ENCODE results near the gene COQ9.

Gene COQ9

GRCh38 chr16:57508035-57508425 is 60.8 kb downstream of the COQ9 start:
- Mint-ChIP-seq H3K4me1 (no peaks in the 10 kb centered on the region), H3K27me3 (peaks cover 32% of the 10 kb centered on the region), H3K36me3 (no peaks in the 10 kb centered on the region), H3K4me3 (no peak overlapping the region), H3K9me3 (no peaks in the 10 kb centered on the region), H3K27ac (no peak overlapping the region)
- DNase-seq = no peak
- CTCF ChIA-PET = interaction anchor here (2.4 kb wide), 1 partner anchor 11 kb away, joined by 16 read pairs; no protein-coding TSS in a partner anchor

- Mint-ChIP-seq H3K27me3 (peaks cover 26% of the 10 kb centered on the region), H3K4me1 (no peaks in the 10 kb centered on the region), H3K27ac (no peak overlapping the region), H3K4me3 (no peak overlapping the region), H3K36me3 (no peaks in the 10 kb centered on the region), H3K9me3 (no peaks in the 10 kb centered on the region)
- DNase-seq = no peak
- CTCF ChIA-PET = interaction anchor here (2.4 kb wide), 2 partner anchors 10 to 11 kb away, joined by 9 to 16 read pairs; no protein-coding TSS in a partner anchor
Observed at GRCh38 chr16:57509231-57509923, 62.1 kb downstream of the COQ9 start.

- Mint-ChIP-seq H3K36me3 (no peaks in the 10 kb centered on the region), H3K27ac (no peak overlapping the region), H3K4me1 (no peaks in the 10 kb centered on the region), H3K9me3 (no peaks in the 10 kb centered on the region), H3K27me3 (peaks cover 18% of the 10 kb centered on the region), H3K4me3 (no peak overlapping the region)
- no peak for DNase-seq
- CTCF ChIA-PET = interaction anchor here (2.4 kb wide), 1 partner anchor 10 kb away, joined by 9 read pairs; no protein-coding TSS in a partner anchor
Observed at GRCh38 chr16:57510016-57510871, 63.0 kb downstream of the COQ9 start.

Measured in activated naive CD4-positive, alpha-beta T cell treated with anti-CD3 and anti-CD28 coated beads, Interleukin-2, amount 10 ng/mL, durations not matched to agents 7 days and 5 days (primary cell).